ENCODE data around the gene SMAD6. TPM values are rescaled to one million over a fixed set of nuclear protein-coding genes. Genes with fewer than 3 reads are reported as not detected.

The SMAD6 gene
- total RNA-seq, 4 donors from 2014 or later = 1.7 to 6.3 (median 3.8) TPM

DNA sequence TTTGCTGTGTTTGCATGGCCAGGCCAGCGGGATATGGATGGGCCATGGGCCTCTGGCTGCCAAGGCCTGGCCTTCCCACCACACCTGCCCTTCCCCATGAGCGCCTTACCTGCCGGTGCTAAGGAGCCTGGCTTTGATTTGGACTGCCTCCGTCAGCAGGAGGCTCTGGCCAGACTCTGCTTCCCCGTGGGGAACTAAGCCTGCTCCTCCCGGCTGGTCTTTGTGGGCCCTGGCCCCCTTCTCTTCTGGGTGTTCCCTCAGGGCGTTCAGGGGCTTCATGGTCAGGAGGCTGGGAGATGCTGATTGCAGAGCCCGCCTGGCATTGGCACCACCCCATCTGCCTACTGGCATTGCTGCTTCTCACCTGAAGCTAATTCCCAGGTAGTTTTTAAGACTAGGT lies 45.2 kb downstream of the SMAD6 start:
- Histone ChIP-seq H3K27ac (no peak overlapping the region), H3K36me3 (no peaks in the 10 kb centered on the region), H3K4me3 (no peak overlapping the region), H3K9me3 (no peaks in the 10 kb centered on the region), H3K27me3 (no peaks in the 10 kb centered on the region), H3K4me1 (peaks cover 0 to 53% (median 18%) of the 10 kb centered on the region in 3 donors)
- TF ChIP-seq POLR2A (IDR thresholded peaks at IDR 0.05) = no peak
- TF ChIP-seq, protein P1, sequence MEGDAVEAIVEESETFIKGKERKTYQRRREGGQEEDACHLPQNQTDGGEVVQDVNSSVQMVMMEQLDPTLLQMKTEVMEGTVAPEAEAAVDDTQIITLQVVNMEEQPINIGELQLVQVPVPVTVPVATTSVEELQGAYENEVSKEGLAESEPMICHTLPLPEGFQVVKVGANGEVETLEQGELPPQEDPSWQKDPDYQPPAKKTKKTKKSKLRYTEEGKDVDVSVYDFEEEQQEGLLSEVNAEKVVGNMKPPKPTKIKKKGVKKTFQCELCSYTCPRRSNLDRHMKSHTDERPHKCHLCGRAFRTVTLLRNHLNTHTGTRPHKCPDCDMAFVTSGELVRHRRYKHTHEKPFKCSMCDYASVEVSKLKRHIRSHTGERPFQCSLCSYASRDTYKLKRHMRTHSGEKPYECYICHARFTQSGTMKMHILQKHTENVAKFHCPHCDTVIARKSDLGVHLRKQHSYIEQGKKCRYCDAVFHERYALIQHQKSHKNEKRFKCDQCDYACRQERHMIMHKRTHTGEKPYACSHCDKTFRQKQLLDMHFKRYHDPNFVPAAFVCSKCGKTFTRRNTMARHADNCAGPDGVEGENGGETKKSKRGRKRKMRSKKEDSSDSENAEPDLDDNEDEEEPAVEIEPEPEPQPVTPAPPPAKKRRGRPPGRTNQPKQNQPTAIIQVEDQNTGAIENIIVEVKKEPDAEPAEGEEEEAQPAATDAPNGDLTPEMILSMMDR (IDR thresholded peaks at IDR 0.05) = no peak
- no peak for DNase-seq
- intact Hi-C loops (cut with DNase I) = no loop called here
- WGBS, 2 donors = 75 to 93% methylated on average over 3 of the region's 8 CpGs

DNA sequence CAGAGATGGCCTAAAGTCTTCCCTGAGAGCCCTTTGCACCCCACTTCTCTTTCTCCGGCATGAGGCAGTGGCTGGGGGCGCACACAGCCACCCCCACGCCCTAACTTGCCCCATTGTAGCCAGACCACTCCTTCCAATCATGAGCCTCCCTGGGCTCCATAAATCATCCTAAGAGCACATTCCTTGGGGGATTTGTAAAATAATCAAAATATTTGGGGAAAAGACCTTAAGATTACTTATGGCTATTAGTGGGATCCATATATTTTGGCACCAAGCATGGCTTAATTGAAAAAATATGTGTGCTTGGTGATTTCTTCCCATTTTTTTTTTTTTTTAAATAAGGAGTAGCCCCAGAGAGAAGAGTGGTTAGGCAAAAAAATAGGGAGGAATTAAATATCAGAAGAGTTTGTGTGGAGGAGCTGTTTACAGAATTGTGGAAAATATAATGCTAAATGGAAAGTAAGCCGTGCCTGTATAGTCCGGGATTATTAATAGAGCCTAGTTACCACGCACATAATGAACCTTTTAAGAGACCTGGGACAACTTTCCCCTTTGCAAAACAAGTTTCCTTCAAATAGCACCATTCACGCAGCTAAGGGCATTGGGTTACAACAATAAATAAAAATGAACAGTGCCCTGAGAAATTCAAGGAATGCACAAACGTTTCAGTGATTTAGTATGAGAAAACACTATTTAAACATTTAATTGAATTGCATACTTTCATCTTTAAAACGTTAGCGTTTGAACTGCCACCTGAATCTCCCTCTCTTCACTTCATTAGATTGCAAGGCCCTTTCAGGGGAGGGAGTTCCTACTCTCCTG lies 46.1 kb downstream of the SMAD6 start:
- DNase-seq = no peak
- no peaks in the 10 kb centered on the region for H3K27me3 ChIP-seq
- 52 to 54% methylated on average over 10 of the region's 10 CpGs for WGBS, 2 donors
- peaks cover 0 to 53% (median 18%) of the 10 kb centered on the region in 3 donors for H3K4me1 ChIP-seq
- H3K27ac ChIP-seq = peak overlapping the region in 1 of 4 donors; percentile 28
- TF ChIP-seq POLR2A (IDR thresholded peaks at IDR 0.05) = no peak
- TF ChIP-seq, protein P1 (IDR thresholded peaks at IDR 0.05) = no peak
- no peaks in the 10 kb centered on the region for H3K36me3 ChIP-seq
- intact Hi-C loops (cut with DNase I) = no loop called here
- no peaks in the 10 kb centered on the region for H3K9me3 ChIP-seq
- H3K4me3 ChIP-seq = no peak overlapping the region

DNA sequence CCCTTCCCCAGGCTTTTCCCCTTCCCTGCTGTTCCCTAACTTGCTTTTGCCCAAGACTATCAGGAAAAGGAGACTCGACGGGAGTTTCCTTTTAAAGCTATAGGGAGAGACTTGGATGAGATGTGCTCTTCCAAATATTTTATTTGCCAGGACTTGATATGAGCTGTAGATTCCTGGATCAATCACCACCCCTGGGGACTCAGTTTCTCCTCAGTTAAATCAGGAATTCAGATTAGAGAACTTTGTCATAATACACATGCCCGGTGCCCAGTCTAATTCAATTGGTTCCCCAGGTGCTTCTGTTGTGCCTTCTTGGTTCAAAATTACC lies 46.6 kb downstream of the SMAD6 start:
- intact Hi-C loops (cut with DNase I) = no loop called here
- DNase-seq = no peak
- H3K4me3 ChIP-seq = no peak overlapping the region
- 60 to 63% methylated on average over 3 of the region's 3 CpGs for WGBS, 2 donors
- TF ChIP-seq POLR2A (IDR thresholded peaks at IDR 0.05) = no peak
- TF ChIP-seq, protein P1 (IDR thresholded peaks at IDR 0.05) = no peak
- H3K4me1 ChIP-seq = peaks cover 0 to 52% (median 18%) of the 10 kb centered on the region in 3 donors
- H3K36me3 ChIP-seq = no peaks in the 10 kb centered on the region
- no peak overlapping the region for H3K27ac ChIP-seq
- no peaks in the 10 kb centered on the region for H3K27me3 ChIP-seq
- H3K9me3 ChIP-seq = no peaks in the 10 kb centered on the region

DNA sequence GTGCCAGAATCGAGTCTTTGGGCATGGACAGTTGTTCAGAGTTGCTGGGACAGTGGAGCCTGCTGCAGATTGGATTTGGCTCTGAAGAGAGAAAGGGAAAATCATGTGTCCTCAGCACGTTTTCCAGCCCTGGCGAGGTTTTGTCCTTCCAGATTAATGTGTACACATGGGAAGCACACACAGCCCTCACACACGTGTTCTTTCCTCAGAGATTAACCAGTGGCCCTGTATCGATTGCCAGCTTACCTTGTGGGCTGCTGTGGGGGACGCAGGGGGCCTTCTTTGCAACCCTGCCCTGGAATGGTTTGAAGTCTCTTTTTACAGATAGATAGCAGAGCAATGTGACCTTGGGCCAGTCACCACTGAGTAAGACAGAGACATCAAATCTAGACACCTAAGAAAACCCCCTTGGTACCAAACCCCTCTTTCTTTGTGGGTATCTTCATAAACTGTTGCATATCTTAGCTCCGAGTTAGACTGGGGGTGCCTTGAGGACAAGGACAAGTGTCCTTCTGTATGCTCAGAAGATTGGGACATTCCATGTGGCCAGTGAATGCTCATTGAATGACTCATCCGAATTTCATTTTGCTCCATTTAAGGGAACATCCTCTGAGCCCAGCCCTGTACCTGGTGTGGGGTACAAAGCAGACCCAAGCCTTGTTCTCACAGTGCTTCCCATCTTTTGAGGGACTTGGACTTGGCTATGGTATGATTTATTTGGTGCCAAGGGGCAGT lies 48.0 kb downstream of the SMAD6 start:
- no peak overlapping the region for H3K27ac ChIP-seq
- intact Hi-C loops (cut with DNase I) = no loop called here
- peaks cover 0 to 39% (median 11%) of the 10 kb centered on the region in 3 donors for H3K4me1 ChIP-seq
- peaks cover 0 to 4% (median under 1%) of the 10 kb centered on the region in 3 donors for H3K9me3 ChIP-seq
- no peak for DNase-seq
- H3K4me3 ChIP-seq = no peak overlapping the region
- TF ChIP-seq, protein P1 (IDR thresholded peaks at IDR 0.05) = no peak
- TF ChIP-seq POLR2A (IDR thresholded peaks at IDR 0.05) = no peak
- H3K36me3 ChIP-seq = no peaks in the 10 kb centered on the region
- 74 to 82% methylated on average over 7 of the region's 8 CpGs for WGBS, 2 donors
- no peaks in the 10 kb centered on the region for H3K27me3 ChIP-seq

DNA sequence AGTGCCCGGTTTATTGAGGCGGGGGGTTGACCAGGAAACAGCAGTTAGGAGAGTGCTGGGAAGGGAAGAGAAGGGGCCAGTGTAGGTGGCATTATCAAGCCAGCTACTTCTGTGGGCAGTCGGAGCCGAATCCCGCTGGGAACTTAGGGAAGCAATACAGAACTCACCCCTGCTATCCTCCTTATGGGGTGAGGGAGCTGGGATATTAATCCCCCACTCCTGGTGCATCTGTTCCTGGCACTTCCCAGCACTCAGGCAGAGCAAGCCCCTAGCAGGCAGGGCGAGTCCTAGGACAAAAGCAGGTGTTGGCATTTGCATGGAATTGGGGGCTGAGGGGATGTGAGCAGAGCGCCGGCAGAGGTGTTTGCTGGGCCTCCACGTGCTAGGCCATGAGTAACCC lies 48.6 kb downstream of the SMAD6 start:
- no peaks in the 10 kb centered on the region for H3K36me3 ChIP-seq
- H3K4me1 ChIP-seq = peaks cover 0 to 33% (median 8%) of the 10 kb centered on the region in 3 donors
- H3K9me3 ChIP-seq = peaks cover 0 to 10% (median 7%) of the 10 kb centered on the region in 3 donors
- H3K4me3 ChIP-seq = no peak overlapping the region
- no peak overlapping the region for H3K27ac ChIP-seq
- 84 to 96% methylated on average over 4 of the region's 9 CpGs for WGBS, 2 donors
- TF ChIP-seq POLR2A (IDR thresholded peaks at IDR 0.05) = no peak
- TF ChIP-seq, protein P1 (IDR thresholded peaks at IDR 0.05) = no peak
- no peaks in the 10 kb centered on the region for H3K27me3 ChIP-seq
- DNase-seq = no peak
- intact Hi-C loops (cut with DNase I) = no loop called here
